ENCODE measurements around the gene SENP5.

Gene SENP5

GRCh38 chr3:196974661-196975060, 106.9 kb downstream of the SENP5 start:
- H3K36me3 ChIP-seq (ENCODE audit: control insufficient read depth in 4 of 4, insufficient read depth in 4 of 4, low read length in 3 of 4) = no peaks in the 10 kb centered on the region
- CTCF ChIA-PET = no interaction called here
- no peak for DNase-seq
- whole genome bisulfite sequencing (ENCODE audit: insufficient coverage) = 100% methylated on average over 4 of the region's 5 CpGs
- no peaks in the 10 kb centered on the region for H3K27me3 ChIP-seq (replicated peaks in 2 of 5; ENCODE audit: control insufficient read depth in 4 of 5, insufficient read depth in 5 of 5, low read length in 4 of 5)
- H3K27ac ChIP-seq (ENCODE audit: insufficient read depth in 1 of 2, low read depth in 1 of 2, low read length in 2 of 2, poor library complexity in 1 of 2, severe bottlenecking in 2 of 2) = no peak overlapping the region
- peaks cover 0 to 2% (median 0%) of the 10 kb centered on the region in 5 experiments for H3K9me3 ChIP-seq (ENCODE audit: control extremely low read depth in 1 of 5, control insufficient read depth in 4 of 5, insufficient read depth in 2 of 5, low read depth in 1 of 5, low read length in 4 of 5)
- H3K4me1 ChIP-seq (ENCODE audit: control extremely low read depth in 1 of 4, control insufficient read depth in 4 of 4, insufficient read depth in 4 of 4, low read length in 3 of 4) = peaks cover 0 to 4% (median 2%) of the 10 kb centered on the region in 4 experiments
- no peak overlapping the region for H3K4me3 ChIP-seq (ENCODE audit: control insufficient read depth in 1 of 7, extremely low read depth in 1 of 7, insufficient read depth in 4 of 7, low read depth in 2 of 7, low read length in 6 of 7)
- POLR2A ChIA-PET = no interaction called here

DNA sequence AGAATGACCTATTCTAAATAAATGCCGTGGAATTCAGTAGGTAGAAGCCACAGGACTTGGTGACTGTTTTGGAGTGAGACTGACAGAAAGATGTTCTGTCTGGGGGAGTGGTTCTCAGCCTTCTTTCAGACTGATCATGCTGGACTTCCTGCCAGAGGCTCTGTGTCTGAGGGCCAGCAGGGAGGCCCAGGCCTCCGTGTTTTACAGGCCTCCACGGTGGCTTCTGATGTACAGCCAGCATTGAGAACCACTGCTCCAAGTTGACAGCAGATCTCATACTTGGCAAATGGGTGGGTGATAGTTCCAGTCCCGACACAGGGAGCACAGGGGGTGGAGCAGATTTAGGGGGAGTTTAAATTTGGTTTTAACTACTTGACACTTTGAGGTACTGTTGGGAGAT, 107.6 kb downstream of the SENP5 start:
- DNase-seq = no peak
- WGBS (ENCODE audit: insufficient coverage) = 94% methylated on average over 4 of the region's 4 CpGs
- Histone ChIP-seq H3K9me3 (ENCODE audit: control extremely low read depth in 1 of 5, control insufficient read depth in 4 of 5, insufficient read depth in 2 of 5, low read depth in 1 of 5, low read length in 4 of 5) (peaks cover 0 to 2% (median 0%) of the 10 kb centered on the region in 5 experiments), H3K27me3 (replicated peaks in 2 of 5; ENCODE audit: control insufficient read depth in 4 of 5, insufficient read depth in 5 of 5, low read length in 4 of 5) (no peaks in the 10 kb centered on the region), H3K27ac (ENCODE audit: insufficient read depth in 1 of 2, low read depth in 1 of 2, low read length in 2 of 2, poor library complexity in 1 of 2, severe bottlenecking in 2 of 2) (no peak overlapping the region), H3K4me1 (ENCODE audit: control extremely low read depth in 1 of 4, control insufficient read depth in 4 of 4, insufficient read depth in 4 of 4, low read length in 3 of 4) (peaks cover 0 to under 1% (median 0%) of the 10 kb centered on the region in 4 experiments), H3K36me3 (ENCODE audit: control insufficient read depth in 4 of 4, insufficient read depth in 4 of 4, low read length in 3 of 4) (no peaks in the 10 kb centered on the region), H3K4me3 (ENCODE audit: control insufficient read depth in 1 of 7, extremely low read depth in 1 of 7, insufficient read depth in 4 of 7, low read depth in 2 of 7, low read length in 6 of 7) (no peak overlapping the region)
- POLR2A ChIA-PET = no interaction called here
- CTCF ChIA-PET = no interaction called here

- ChIA-PET CTCF (interaction anchor here (0.6 to 1.7 kb wide), 3 partner anchors 14 to 22 kb away, joined by 3 to 4 read pairs (median 4); no protein-coding TSS in a partner anchor), POLR2A (no interaction called here)
- no peak overlapping the region for H3K27ac ChIP-seq (ENCODE audit: insufficient read depth in 1 of 2, low read depth in 1 of 2, low read length in 2 of 2, poor library complexity in 1 of 2, severe bottlenecking in 2 of 2)
- 94% methylated on average over 10 of the region's 11 CpGs for WGBS (ENCODE audit: insufficient coverage)
- no peaks in the 10 kb centered on the region for H3K4me1 ChIP-seq (ENCODE audit: control extremely low read depth in 1 of 4, control insufficient read depth in 4 of 4, insufficient read depth in 4 of 4, low read length in 3 of 4)
- no peaks in the 10 kb centered on the region for H3K27me3 ChIP-seq (replicated peaks in 2 of 5; ENCODE audit: control insufficient read depth in 4 of 5, insufficient read depth in 5 of 5, low read length in 4 of 5)
- H3K4me3 ChIP-seq (ENCODE audit: control insufficient read depth in 1 of 7, extremely low read depth in 1 of 7, insufficient read depth in 4 of 7, low read depth in 2 of 7, low read length in 6 of 7) = no peak overlapping the region
- no peaks in the 10 kb centered on the region for H3K36me3 ChIP-seq (ENCODE audit: control insufficient read depth in 4 of 4, insufficient read depth in 4 of 4, low read length in 3 of 4)
- DNase-seq = no peak
- peaks cover 0 to 4% (median 0%) of the 10 kb centered on the region in 5 experiments for H3K9me3 ChIP-seq (ENCODE audit: control extremely low read depth in 1 of 5, control insufficient read depth in 4 of 5, insufficient read depth in 2 of 5, low read depth in 1 of 5, low read length in 4 of 5)
Measured at GRCh38 chr3:196976941-196977340, 109.2 kb downstream of the SENP5 start.

DNA sequence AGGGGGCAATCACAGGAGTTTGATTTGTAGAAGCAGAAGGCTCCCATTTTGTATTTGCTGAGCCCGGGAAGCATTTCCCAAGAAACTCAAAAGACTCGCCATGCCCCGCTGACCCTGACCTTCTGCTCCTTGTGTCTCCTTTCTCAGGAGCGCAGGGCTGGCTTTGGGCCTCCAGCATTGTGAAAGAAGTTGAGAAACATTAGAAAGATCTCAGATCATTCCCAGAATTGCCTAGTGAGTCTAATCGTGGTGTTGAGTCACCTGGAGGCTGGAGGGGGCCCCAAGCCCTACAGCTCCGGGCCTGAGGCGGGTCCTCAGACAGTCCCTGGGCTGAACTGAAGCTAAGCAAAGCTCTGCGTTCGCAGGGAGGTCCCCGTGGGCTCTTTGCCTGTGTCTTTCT, 111.8 kb downstream of the SENP5 start:
- Histone ChIP-seq H3K27me3 (replicated peaks in 2 of 5; ENCODE audit: control insufficient read depth in 4 of 5, insufficient read depth in 5 of 5, low read length in 4 of 5) (no peaks in the 10 kb centered on the region), H3K9me3 (ENCODE audit: control extremely low read depth in 1 of 5, control insufficient read depth in 4 of 5, insufficient read depth in 2 of 5, low read depth in 1 of 5, low read length in 4 of 5) (peaks cover 3 to 16% (median 5%) of the 10 kb centered on the region in 5 experiments), H3K36me3 (ENCODE audit: control insufficient read depth in 4 of 4, insufficient read depth in 4 of 4, low read length in 3 of 4) (no peaks in the 10 kb centered on the region), H3K4me1 (ENCODE audit: control extremely low read depth in 1 of 4, control insufficient read depth in 4 of 4, insufficient read depth in 4 of 4, low read length in 3 of 4) (no peaks in the 10 kb centered on the region), H3K4me3 (ENCODE audit: control insufficient read depth in 1 of 7, extremely low read depth in 1 of 7, insufficient read depth in 4 of 7, low read depth in 2 of 7, low read length in 6 of 7) (no peak overlapping the region), H3K27ac (ENCODE audit: insufficient read depth in 1 of 2, low read depth in 1 of 2, low read length in 2 of 2, poor library complexity in 1 of 2, severe bottlenecking in 2 of 2) (no peak overlapping the region)
- ChIA-PET CTCF (interaction anchor here (1.0 kb wide), 1 partner anchor 50 kb away, joined by 4 read pairs; the partner anchor contains the start of gene MELTF), POLR2A (no interaction called here)
- DNase-seq = no peak
- 88% methylated on average over 4 of the region's 10 CpGs for WGBS (ENCODE audit: insufficient coverage)

GRCh38 chr3:196981657-196982056, 113.9 kb downstream of the SENP5 start:
- H3K9me3 ChIP-seq (ENCODE audit: control extremely low read depth in 1 of 5, control insufficient read depth in 4 of 5, insufficient read depth in 2 of 5, low read depth in 1 of 5, low read length in 4 of 5) = peaks cover 3 to 16% (median 5%) of the 10 kb centered on the region in 5 experiments
- no peak overlapping the region for H3K4me3 ChIP-seq (ENCODE audit: control insufficient read depth in 1 of 7, extremely low read depth in 1 of 7, insufficient read depth in 4 of 7, low read depth in 2 of 7, low read length in 6 of 7)
- over 99% methylated on average over 12 of the region's 13 CpGs for WGBS (ENCODE audit: insufficient coverage)
- ChIA-PET POLR2A (no interaction called here), CTCF (no interaction called here)
- no peak for DNase-seq
- no peaks in the 10 kb centered on the region for H3K36me3 ChIP-seq (ENCODE audit: control insufficient read depth in 4 of 4, insufficient read depth in 4 of 4, low read length in 3 of 4)
- H3K27me3 ChIP-seq (replicated peaks in 2 of 5; ENCODE audit: control insufficient read depth in 4 of 5, insufficient read depth in 5 of 5, low read length in 4 of 5) = no peaks in the 10 kb centered on the region
- H3K27ac ChIP-seq (ENCODE audit: insufficient read depth in 1 of 2, low read depth in 1 of 2, low read length in 2 of 2, poor library complexity in 1 of 2, severe bottlenecking in 2 of 2) = no peak overlapping the region
- H3K4me1 ChIP-seq (ENCODE audit: control extremely low read depth in 1 of 4, control insufficient read depth in 4 of 4, insufficient read depth in 4 of 4, low read length in 3 of 4) = no peaks in the 10 kb centered on the region

DNA sequence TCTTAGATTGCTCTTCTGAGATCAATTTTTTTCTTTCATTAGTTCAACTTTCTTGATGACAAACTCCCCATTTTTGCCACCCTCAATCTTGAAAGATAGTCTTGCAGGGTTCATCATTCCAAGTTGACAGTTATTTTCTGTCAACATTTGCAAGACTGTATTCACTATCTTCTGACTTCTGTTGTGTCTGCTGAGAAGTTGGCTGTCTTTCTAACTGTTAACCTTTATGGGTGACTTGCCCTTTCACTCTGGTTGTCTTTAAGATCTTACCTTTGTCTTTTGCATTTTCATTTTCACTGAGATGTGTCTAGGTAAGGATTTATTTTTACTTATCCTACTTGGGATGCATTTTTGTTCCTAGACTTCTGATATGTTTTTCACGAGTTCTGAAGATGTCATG, 115.5 kb downstream of the SENP5 start:
- peak in 1 of 3 donors; percentile 18 for DNase-seq
- ChIA-PET POLR2A (no interaction called here), CTCF (interaction anchor here (1.2 kb wide), 1 partner anchor 14 kb away, joined by 4 read pairs; no protein-coding TSS in a partner anchor)
- Histone ChIP-seq H3K9me3 (ENCODE audit: control extremely low read depth in 1 of 5, control insufficient read depth in 4 of 5, insufficient read depth in 2 of 5, low read depth in 1 of 5, low read length in 4 of 5) (peaks cover 3 to 16% (median 5%) of the 10 kb centered on the region in 5 experiments), H3K36me3 (ENCODE audit: control insufficient read depth in 4 of 4, insufficient read depth in 4 of 4, low read length in 3 of 4) (no peaks in the 10 kb centered on the region), H3K4me3 (ENCODE audit: control insufficient read depth in 1 of 7, extremely low read depth in 1 of 7, insufficient read depth in 4 of 7, low read depth in 2 of 7, low read length in 6 of 7) (no peak overlapping the region), H3K27ac (ENCODE audit: insufficient read depth in 1 of 2, low read depth in 1 of 2, low read length in 2 of 2, poor library complexity in 1 of 2, severe bottlenecking in 2 of 2) (no peak overlapping the region), H3K27me3 (replicated peaks in 2 of 5; ENCODE audit: control insufficient read depth in 4 of 5, insufficient read depth in 5 of 5, low read length in 4 of 5) (no peaks in the 10 kb centered on the region), H3K4me1 (ENCODE audit: control extremely low read depth in 1 of 4, control insufficient read depth in 4 of 4, insufficient read depth in 4 of 4, low read length in 3 of 4) (no peaks in the 10 kb centered on the region)
- 88% methylated on average over 1 of the region's 1 CpG for WGBS (ENCODE audit: insufficient coverage)
